Measurements from ENCODE around the gene KRT14.
A peak's percentile ranks its signal among the peaks of the same experiment; 100 is the strongest.
"Not testable (repeated sequence)": the region's sequence is repeated elsewhere in the genome, so short reads cannot be mapped to it uniquely, and the experiment has no call there.

The KRT14 gene

GRCh38 chr17:41600318-41600717 is 13.6 kb upstream of the KRT14 start:
- DNase-seq, result no peak

- DNase-seq, result no peak
Observed at GRCh38 chr17:41599680-41600079, 13.0 kb upstream of the KRT14 start.

GRCh38 chr17:41595585-41595984 is 8.9 kb upstream of the KRT14 start:
- no peak for DNase-seq

GRCh38 chr17:41594363-41594915 is 7.7 kb upstream of the KRT14 start:
- DNase-seq, result no peak

GRCh38 chr17:41593306-41593981 is 6.7 kb upstream of the KRT14 start:
- no peak for DNase-seq

GRCh38 chr17:41592601-41593305 is 6.1 kb upstream of the KRT14 start:
- no peak for DNase-seq

GRCh38 chr17:41589301-41589700 is 2.6 kb upstream of the KRT14 start:
- no peak for DNase-seq

- DNase-seq, result no peak
Observed at GRCh38 chr17:41588126-41588810, 1.6 kb upstream of the KRT14 start.

GRCh38 chr17:41585301-41586056 is 1.2 kb downstream of the KRT14 start:
- DNase-seq, result no peak

- DNase-seq, result not testable (repeated sequence)
Observed at GRCh38 chr17:41584331-41584927, 2.3 kb downstream of the KRT14 start.

GRCh38 chr17:41583137-41584127 is 3.3 kb downstream of the KRT14 start:
- no peak for DNase-seq

GRCh38 chr17:41582061-41582968 is 4.4 kb downstream of the KRT14 start:
- DNase-seq, result not testable (repeated sequence)

- no peak for DNase-seq
Observed at GRCh38 chr17:41581366-41582060, 5.2 kb downstream of the KRT14 start.

- DNase-seq, result no peak
Observed at GRCh38 chr17:41580687-41581365, 5.9 kb downstream of the KRT14 start.

GRCh38 chr17:41580244-41580575 is 6.5 kb downstream of the KRT14 start:
- DNase-seq, result no peak

- peak; percentile 58 for DNase-seq
Observed at GRCh38 chr17:41579484-41580243, 7.0 kb downstream of the KRT14 start.

GRCh38 chr17:41578971-41579370 is 7.7 kb downstream of the KRT14 start:
- DNase-seq, result no peak

- DNase-seq, result no peak
Observed at GRCh38 chr17:41578538-41578937, 8.2 kb downstream of the KRT14 start.
